A673 (cell line): Measurements from ENCODE around the gene PARP6.

Experiments used
- EZH2 ChIP-seq: fragments of 200-600 bp; sonication (generic); IDR thresholded peaks from 2 replicates; pipeline ENCODE4 v1.6.1; 2017; ENCODE audit warnings: borderline replicate concordance, low read depth, mild to moderate bottlenecking, mixed read lengths, antibody characterized with exemption, low read length; ENCODE audit not compliant: poor library complexity, severe bottlenecking
- TF ChIP-seq, protein P1 (sequence below): fragments of 300-800, 200-600 bp; sonication (generic); conservative IDR thresholded peaks from 2 replicates; pipeline ENCODE4 v1.5.1; 2017; ENCODE audit warnings: low read depth, mild to moderate bottlenecking, antibody characterized with exemption, low read length, moderate library complexity, mixed read lengths

DNA sequence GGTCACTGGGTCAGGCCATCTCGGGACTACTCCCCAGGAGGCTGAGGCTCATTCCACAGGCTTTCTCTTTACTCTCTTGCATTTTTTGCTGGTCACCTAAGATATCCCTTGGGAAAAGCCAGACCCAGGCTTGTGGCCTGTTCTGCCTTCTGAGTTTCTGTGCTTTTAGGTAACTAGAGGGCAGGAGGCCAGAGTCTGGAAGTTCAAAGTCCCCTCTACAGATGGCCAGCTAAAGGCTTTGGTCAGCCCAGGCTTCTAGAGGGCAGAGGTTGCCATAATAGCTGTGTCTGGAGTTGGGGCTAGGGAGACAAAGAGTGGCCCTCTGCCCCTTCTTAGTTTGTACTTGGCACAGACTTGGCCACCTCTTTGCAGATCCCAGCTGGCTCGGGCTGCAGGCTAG is 8.4 kb upstream of the PARP6 start:
- TF ChIP-seq, protein P1, sequence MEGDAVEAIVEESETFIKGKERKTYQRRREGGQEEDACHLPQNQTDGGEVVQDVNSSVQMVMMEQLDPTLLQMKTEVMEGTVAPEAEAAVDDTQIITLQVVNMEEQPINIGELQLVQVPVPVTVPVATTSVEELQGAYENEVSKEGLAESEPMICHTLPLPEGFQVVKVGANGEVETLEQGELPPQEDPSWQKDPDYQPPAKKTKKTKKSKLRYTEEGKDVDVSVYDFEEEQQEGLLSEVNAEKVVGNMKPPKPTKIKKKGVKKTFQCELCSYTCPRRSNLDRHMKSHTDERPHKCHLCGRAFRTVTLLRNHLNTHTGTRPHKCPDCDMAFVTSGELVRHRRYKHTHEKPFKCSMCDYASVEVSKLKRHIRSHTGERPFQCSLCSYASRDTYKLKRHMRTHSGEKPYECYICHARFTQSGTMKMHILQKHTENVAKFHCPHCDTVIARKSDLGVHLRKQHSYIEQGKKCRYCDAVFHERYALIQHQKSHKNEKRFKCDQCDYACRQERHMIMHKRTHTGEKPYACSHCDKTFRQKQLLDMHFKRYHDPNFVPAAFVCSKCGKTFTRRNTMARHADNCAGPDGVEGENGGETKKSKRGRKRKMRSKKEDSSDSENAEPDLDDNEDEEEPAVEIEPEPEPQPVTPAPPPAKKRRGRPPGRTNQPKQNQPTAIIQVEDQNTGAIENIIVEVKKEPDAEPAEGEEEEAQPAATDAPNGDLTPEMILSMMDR, result no peak
- TF ChIP-seq EZH2, result no peak
